HEK293T (cell line): ENCODE measurements around the gene KRTAP10-7.

ENCODE experiments used
- ARNT ChIP-seq: fragments of 450-650 bp; IDR thresholded peaks from 2 replicates; pipeline ENCODE4 v1.6.1; 2017; ENCODE audit warnings: mild to moderate bottlenecking
- CTBP1 ChIP-seq: fragments of 450-650 bp; IDR thresholded peaks from 2 replicates; pipeline ENCODE4 v1.6.1; 2016; ENCODE audit warnings: borderline replicate concordance
- ELF4 ChIP-seq: fragments of 450-650 bp; IDR thresholded peaks from 2 replicates; pipeline ENCODE4 v1.6.1; 2017; ENCODE audit warnings: antibody characterized with exemption
- FOXA1 ChIP-seq: fragments of 450-650 bp; IDR thresholded peaks from 2 replicates; pipeline ENCODE4 v1.6.1; 2016; ENCODE audit warnings: mild to moderate bottlenecking
- FOXK2 ChIP-seq: fragments of 450-650 bp; IDR thresholded peaks from 2 replicates; pipeline ENCODE4 v1.6.1; 2016; ENCODE audit warnings: mild to moderate bottlenecking
- HDGF ChIP-seq: fragments of 450-650 bp; IDR thresholded peaks from 2 replicates; pipeline ENCODE4 v1.6.1; 2017; ENCODE audit warnings: antibody characterized with exemption, borderline replicate concordance
- LEF1 ChIP-seq: fragments of 450-650 bp; IDR thresholded peaks from 2 replicates; pipeline ENCODE4 v1.6.1; 2017; ENCODE audit warnings: mild to moderate bottlenecking, borderline replicate concordance
- SP1 ChIP-seq: fragments of 450-650 bp; IDR thresholded peaks from 2 replicates; pipeline ENCODE4 v1.6.1; 2017
- TARDBP ChIP-seq: fragments of 450-650 bp; IDR thresholded peaks from 2 replicates; pipeline ENCODE4 v1.6.1; 2016
- ZNF384 ChIP-seq: fragments of 450-650 bp; IDR thresholded peaks from 2 replicates; pipeline ENCODE4 v1.6.1; 2016

- TF ChIP-seq CTBP1 (no peak), SP1 (no peak), FOXA1 (no peak), LEF1 (no peak), ZNF384 (no peak), TARDBP (no peak), FOXK2 (no peak), HDGF (no peak), ARNT (no peak), ELF4 (no peak)
These were observed 25.7 kb upstream of the KRTAP10-7 start for GRCh38 chr21:44574457-44575306.
